ENCODE measurements around the gene HDC. TPM values are rescaled to one million over a fixed set of nuclear protein-coding genes. Genes with fewer than 3 reads are reported as not detected.

Gene HDC
- total RNA-seq, 2 donors from 2014 or later, result 0.31 TPM; not detected in 1

DNA sequence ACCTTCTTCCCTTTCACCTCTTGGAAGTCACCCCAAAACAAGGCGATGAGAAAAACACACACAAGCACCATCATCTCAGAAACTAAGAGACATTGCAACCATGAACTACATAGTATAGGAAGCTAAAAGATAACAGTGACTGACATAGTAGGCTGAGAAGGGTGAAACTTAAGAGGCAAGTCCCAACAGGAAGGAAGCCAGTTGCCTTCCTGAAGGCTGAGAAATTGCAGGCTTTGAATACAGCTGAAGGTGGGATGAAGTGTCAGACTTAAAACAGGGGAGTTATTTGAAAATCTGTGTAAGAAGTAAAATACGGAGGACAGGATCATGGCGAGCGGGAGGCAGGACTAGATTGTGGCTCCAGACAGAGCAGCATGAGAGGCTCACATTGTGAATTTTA is 55.7 kb downstream of the HDC start:
- peak overlapping the region; percentile 2 for H3K4me3 ChIP-seq (ENCODE audit: low read length)
- peak overlapping the region; percentile 97 for H3K27ac Mint-ChIP-seq
- H3K27me3 ChIP-seq (ENCODE audit: control insufficient read depth, insufficient read depth, low read length, poor library complexity, severe bottlenecking), result no peaks in the 10 kb centered on the region
- H3K27ac ChIP-seq (ENCODE audit: low read depth, low read length), result no peak overlapping the region
- H3K4me1 Mint-ChIP-seq, result peaks cover 23% of the 10 kb centered on the region
- peaks cover 25% of the 10 kb centered on the region for H3K9me3 Mint-ChIP-seq
- peaks cover 13% of the 10 kb centered on the region for H3K36me3 Mint-ChIP-seq (ENCODE audit: low read depth)
- no peaks in the 10 kb centered on the region for H3K27me3 Mint-ChIP-seq (ENCODE audit: insufficient read depth)
- 86 to 93% methylated on average over 3 to 4 of the region's 4 CpGs for WGBS, 2 experiments (ENCODE audit: insufficient coverage in 1 of 2, insufficient read length in 1 of 2)
- H3K9ac ChIP-seq (ENCODE audit: extremely low read depth, low read length, poor library complexity, severe bottlenecking), result no peak overlapping the region
- TF ChIP-seq, protein P1, sequence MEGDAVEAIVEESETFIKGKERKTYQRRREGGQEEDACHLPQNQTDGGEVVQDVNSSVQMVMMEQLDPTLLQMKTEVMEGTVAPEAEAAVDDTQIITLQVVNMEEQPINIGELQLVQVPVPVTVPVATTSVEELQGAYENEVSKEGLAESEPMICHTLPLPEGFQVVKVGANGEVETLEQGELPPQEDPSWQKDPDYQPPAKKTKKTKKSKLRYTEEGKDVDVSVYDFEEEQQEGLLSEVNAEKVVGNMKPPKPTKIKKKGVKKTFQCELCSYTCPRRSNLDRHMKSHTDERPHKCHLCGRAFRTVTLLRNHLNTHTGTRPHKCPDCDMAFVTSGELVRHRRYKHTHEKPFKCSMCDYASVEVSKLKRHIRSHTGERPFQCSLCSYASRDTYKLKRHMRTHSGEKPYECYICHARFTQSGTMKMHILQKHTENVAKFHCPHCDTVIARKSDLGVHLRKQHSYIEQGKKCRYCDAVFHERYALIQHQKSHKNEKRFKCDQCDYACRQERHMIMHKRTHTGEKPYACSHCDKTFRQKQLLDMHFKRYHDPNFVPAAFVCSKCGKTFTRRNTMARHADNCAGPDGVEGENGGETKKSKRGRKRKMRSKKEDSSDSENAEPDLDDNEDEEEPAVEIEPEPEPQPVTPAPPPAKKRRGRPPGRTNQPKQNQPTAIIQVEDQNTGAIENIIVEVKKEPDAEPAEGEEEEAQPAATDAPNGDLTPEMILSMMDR (conservative IDR thresholded peaks at IDR 0.05), result no peak
- peaks cover 28% of the 10 kb centered on the region for H3K9me3 ChIP-seq (ENCODE audit: control insufficient read depth, low read length)
- DNase-seq, result no peak
- no peaks in the 10 kb centered on the region for H3K36me3 ChIP-seq (ENCODE audit: control insufficient read depth, insufficient read depth, low read length)
- H3K4me1 ChIP-seq (ENCODE audit: control insufficient read depth, insufficient read depth, low read length), result peaks cover 15% of the 10 kb centered on the region
- no peak overlapping the region for H3K4me3 Mint-ChIP-seq

DNA sequence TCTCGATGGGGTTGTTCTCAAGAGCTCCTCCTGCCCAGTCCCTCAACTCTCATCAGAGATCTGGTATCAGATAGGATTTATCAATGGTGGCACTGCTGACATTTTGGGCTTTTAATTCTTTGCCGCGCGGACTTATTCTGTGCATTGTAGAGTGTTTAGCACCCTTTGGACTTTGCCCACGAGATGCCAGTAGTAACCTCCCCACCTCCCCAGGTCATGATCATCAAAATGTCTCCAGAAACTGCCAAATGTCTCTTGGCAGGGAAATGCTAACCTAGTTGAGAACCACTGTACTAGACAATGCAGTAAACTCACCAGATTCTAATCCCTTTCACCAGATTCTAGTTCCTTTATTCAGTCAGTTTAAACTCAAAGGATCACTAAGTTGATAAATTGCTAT is 59.5 kb downstream of the HDC start:
- peaks cover 18% of the 10 kb centered on the region for H3K4me1 Mint-ChIP-seq
- peaks cover 13% of the 10 kb centered on the region for H3K4me1 ChIP-seq (ENCODE audit: control insufficient read depth, insufficient read depth, low read length)
- no peak overlapping the region for H3K27ac ChIP-seq (ENCODE audit: low read depth, low read length)
- no peaks in the 10 kb centered on the region for H3K36me3 Mint-ChIP-seq (ENCODE audit: low read depth)
- no peak overlapping the region for H3K27ac Mint-ChIP-seq
- H3K36me3 ChIP-seq (ENCODE audit: control insufficient read depth, insufficient read depth, low read length), result no peaks in the 10 kb centered on the region
- no peak overlapping the region for H3K4me3 Mint-ChIP-seq
- H3K9me3 ChIP-seq (ENCODE audit: control insufficient read depth, low read length), result peaks cover 2% of the 10 kb centered on the region
- no peaks in the 10 kb centered on the region for H3K27me3 Mint-ChIP-seq (ENCODE audit: insufficient read depth)
- no peak for DNase-seq
- H3K27me3 ChIP-seq (ENCODE audit: control insufficient read depth, insufficient read depth, low read length, poor library complexity, severe bottlenecking), result no peaks in the 10 kb centered on the region
- TF ChIP-seq, protein P1 (conservative IDR thresholded peaks at IDR 0.05), result no peak
- WGBS, 2 experiments (ENCODE audit: insufficient coverage in 1 of 2, insufficient read length in 1 of 2), result 93 to 95% methylated on average over 5 of the region's 5 CpGs
- no peak overlapping the region for H3K9ac ChIP-seq (ENCODE audit: extremely low read depth, low read length, poor library complexity, severe bottlenecking)
- no peak overlapping the region for H3K4me3 ChIP-seq (ENCODE audit: low read length)
- peaks cover 3% of the 10 kb centered on the region for H3K9me3 Mint-ChIP-seq

DNA sequence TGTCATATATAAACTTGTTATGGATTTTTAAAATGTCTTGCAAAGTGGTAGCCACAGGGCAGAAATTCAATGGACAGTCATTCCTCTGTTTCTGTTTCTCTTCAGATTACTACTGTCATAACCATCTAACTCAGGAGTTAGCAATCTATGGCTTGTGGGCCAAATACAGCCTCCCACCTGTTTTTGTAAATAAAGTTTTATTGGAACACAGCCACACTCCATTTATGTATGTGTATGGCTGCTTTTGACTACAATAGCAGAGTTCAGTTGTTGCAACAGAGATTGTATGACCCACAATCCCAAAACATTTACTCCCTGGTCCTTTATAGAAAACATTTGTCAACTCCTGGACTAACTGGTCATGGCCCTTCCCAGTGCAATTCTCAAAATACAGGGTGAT is 63.5 kb downstream of the HDC start:
- TF ChIP-seq, protein P1 (conservative IDR thresholded peaks at IDR 0.05), result no peak

More for the DNA sequence above, 63.5 kb downstream of the HDC start:
- H3K27me3 Mint-ChIP-seq (ENCODE audit: insufficient read depth), result no peaks in the 10 kb centered on the region
- H3K9ac ChIP-seq (ENCODE audit: extremely low read depth, low read length, poor library complexity, severe bottlenecking), result no peak overlapping the region
- H3K27ac Mint-ChIP-seq, result no peak overlapping the region
- no peaks in the 10 kb centered on the region for H3K4me1 Mint-ChIP-seq
- no peaks in the 10 kb centered on the region for H3K4me1 ChIP-seq (ENCODE audit: control insufficient read depth, insufficient read depth, low read length)
- no peaks in the 10 kb centered on the region for H3K36me3 ChIP-seq (ENCODE audit: control insufficient read depth, insufficient read depth, low read length)
- no peak overlapping the region for H3K27ac ChIP-seq (ENCODE audit: low read depth, low read length)
- H3K4me3 Mint-ChIP-seq, result no peak overlapping the region
- H3K4me3 ChIP-seq (ENCODE audit: low read length), result no peak overlapping the region
- no peaks in the 10 kb centered on the region for H3K9me3 Mint-ChIP-seq
- H3K9me3 ChIP-seq (ENCODE audit: control insufficient read depth, low read length), result no peaks in the 10 kb centered on the region
- H3K27me3 ChIP-seq (ENCODE audit: control insufficient read depth, insufficient read depth, low read length, poor library complexity, severe bottlenecking), result no peaks in the 10 kb centered on the region
- DNase-seq, result no peak
- no peaks in the 10 kb centered on the region for H3K36me3 Mint-ChIP-seq (ENCODE audit: low read depth)

All from endodermal cell (in vitro differentiated cells).